ENCODE data around the gene PHF13. TPM values are rescaled to one million over a fixed set of nuclear protein-coding genes. Genes with fewer than 3 reads are reported as not detected.

Gene PHF13
- total and polyA plus RNA-seq, 4 donors: 1.4 to 8.7 (median 3.8) TPM

DNA sequence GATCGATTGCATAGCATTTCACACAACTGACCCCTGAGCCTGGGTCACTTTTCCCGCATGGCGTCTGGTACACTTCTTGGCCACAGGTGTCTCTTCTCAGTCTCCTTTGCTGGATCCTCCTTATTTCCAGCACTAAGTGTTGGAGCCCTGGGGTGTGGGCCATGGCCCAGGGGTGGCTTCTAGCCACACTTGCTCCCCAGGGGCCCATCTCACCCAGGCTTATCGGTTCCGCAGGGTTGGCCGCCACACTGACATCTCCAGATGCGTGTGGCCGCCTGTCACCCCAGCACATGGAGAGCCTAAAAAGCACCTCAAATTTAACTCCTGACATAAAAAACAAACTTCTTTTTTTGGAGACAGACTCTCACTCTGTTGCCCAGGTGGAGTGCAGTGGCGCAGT is 13.5 kb downstream of the PHF13 start:
- no peak for TF ChIP-seq RXRA (IDR thresholded peaks at IDR 0.05)
- no peak for TF ChIP-seq JUND (IDR thresholded peaks at IDR 0.05)
- no peak for TF ChIP-seq TAF1 (conservative IDR thresholded peaks at IDR 0.05)
- no peak for TF ChIP-seq YY1 (IDR thresholded peaks at IDR 0.05)
- no peak for TF ChIP-seq GABPA (IDR thresholded peaks at IDR 0.05 in 1 of 2, conservative IDR thresholded peaks at IDR 0.05 in 1 of 2)
- no peak for TF ChIP-seq EGR1 (IDR thresholded peaks at IDR 0.05; ENCODE audit: low read depth in 2 of 2)
- TF ChIP-seq, protein P1, sequence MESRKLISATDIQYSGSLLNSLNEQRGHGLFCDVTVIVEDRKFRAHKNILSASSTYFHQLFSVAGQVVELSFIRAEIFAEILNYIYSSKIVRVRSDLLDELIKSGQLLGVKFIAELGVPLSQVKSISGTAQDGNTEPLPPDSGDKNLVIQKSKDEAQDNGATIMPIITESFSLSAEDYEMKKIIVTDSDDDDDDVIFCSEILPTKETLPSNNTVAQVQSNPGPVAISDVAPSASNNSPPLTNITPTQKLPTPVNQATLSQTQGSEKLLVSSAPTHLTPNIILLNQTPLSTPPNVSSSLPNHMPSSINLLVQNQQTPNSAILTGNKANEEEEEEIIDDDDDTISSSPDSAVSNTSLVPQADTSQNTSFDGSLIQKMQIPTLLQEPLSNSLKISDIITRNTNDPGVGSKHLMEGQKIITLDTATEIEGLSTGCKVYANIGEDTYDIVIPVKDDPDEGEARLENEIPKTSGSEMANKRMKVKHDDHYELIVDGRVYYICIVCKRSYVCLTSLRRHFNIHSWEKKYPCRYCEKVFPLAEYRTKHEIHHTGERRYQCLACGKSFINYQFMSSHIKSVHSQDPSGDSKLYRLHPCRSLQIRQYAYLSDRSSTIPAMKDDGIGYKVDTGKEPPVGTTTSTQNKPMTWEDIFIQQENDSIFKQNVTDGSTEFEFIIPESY (IDR thresholded peaks at IDR 0.05): no peak
- Histone ChIP-seq H3K4me3 (ENCODE audit: low read depth in 1 of 3, low read length in 3 of 3) (no peak overlapping the region), H3K9me3 (ENCODE audit: control insufficient read depth in 4 of 4, low read length in 3 of 4) (no peaks in the 10 kb centered on the region), H3K9ac (ENCODE audit: low read depth in 1 of 2, low read length in 2 of 2) (no peak overlapping the region), H3K27me3 (ENCODE audit: control insufficient read depth in 4 of 4, insufficient read depth in 4 of 4, low read length in 3 of 4) (no peaks in the 10 kb centered on the region), H3K4me1 (ENCODE audit: control insufficient read depth in 4 of 4, insufficient read depth in 4 of 4, low read length in 3 of 4) (peaks cover 6 to 44% (median 32%) of the 10 kb centered on the region in 4 donors), H3K27ac (ENCODE audit: low read depth in 1 of 2, low read length in 2 of 2) (no peak overlapping the region), H3K36me3 (ENCODE audit: control insufficient read depth in 4 of 4, insufficient read depth in 3 of 4, low read depth in 1 of 4, low read length in 3 of 4) (peaks cover 0 to 21% (median 8%) of the 10 kb centered on the region in 4 donors)
- WGBS: 96% methylated on average over 9 of the region's 9 CpGs
- no peak for DNase-seq (ENCODE audit: low spot score)

- TF ChIP-seq TAF1 (conservative IDR thresholded peaks at IDR 0.05) (no peak), RXRA (IDR thresholded peaks at IDR 0.05) (no peak), GABPA (IDR thresholded peaks at IDR 0.05 in 1 of 2, conservative IDR thresholded peaks at IDR 0.05 in 1 of 2) (no peak), FOXA2 (IDR thresholded peaks at IDR 0.05) (no peak), HNF4G (IDR thresholded peaks at IDR 0.05) (no peak), RAD21 (IDR thresholded peaks at IDR 0.05) (no peak), FOXA1 (IDR thresholded peaks at IDR 0.05) (no peak), HNF4A (conservative IDR thresholded peaks at IDR 0.05) (no peak), EGR1 (IDR thresholded peaks at IDR 0.05; ENCODE audit: low read depth in 2 of 2) (no peak), CTCF (IDR thresholded peaks at IDR 0.05; ENCODE audit: low read depth, low read length, missing input control) (no peak), NR2F2 (IDR thresholded peaks at IDR 0.05) (no peak), YY1 (IDR thresholded peaks at IDR 0.05) (no peak), JUND (IDR thresholded peaks at IDR 0.05) (no peak), MAX (IDR thresholded peaks at IDR 0.05) (no peak), SP1 (IDR thresholded peaks at IDR 0.05) (no peak)
- TF ChIP-seq, protein P2, sequence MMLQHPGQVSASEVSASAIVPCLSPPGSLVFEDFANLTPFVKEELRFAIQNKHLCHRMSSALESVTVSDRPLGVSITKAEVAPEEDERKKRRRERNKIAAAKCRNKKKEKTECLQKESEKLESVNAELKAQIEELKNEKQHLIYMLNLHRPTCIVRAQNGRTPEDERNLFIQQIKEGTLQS (IDR thresholded peaks at IDR 0.05): no peak
- TF ChIP-seq, protein P3, sequence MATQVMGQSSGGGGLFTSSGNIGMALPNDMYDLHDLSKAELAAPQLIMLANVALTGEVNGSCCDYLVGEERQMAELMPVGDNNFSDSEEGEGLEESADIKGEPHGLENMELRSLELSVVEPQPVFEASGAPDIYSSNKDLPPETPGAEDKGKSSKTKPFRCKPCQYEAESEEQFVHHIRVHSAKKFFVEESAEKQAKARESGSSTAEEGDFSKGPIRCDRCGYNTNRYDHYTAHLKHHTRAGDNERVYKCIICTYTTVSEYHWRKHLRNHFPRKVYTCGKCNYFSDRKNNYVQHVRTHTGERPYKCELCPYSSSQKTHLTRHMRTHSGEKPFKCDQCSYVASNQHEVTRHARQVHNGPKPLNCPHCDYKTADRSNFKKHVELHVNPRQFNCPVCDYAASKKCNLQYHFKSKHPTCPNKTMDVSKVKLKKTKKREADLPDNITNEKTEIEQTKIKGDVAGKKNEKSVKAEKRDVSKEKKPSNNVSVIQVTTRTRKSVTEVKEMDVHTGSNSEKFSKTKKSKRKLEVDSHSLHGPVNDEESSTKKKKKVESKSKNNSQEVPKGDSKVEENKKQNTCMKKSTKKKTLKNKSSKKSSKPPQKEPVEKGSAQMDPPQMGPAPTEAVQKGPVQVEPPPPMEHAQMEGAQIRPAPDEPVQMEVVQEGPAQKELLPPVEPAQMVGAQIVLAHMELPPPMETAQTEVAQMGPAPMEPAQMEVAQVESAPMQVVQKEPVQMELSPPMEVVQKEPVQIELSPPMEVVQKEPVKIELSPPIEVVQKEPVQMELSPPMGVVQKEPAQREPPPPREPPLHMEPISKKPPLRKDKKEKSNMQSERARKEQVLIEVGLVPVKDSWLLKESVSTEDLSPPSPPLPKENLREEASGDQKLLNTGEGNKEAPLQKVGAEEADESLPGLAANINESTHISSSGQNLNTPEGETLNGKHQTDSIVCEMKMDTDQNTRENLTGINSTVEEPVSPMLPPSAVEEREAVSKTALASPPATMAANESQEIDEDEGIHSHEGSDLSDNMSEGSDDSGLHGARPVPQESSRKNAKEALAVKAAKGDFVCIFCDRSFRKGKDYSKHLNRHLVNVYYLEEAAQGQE (IDR thresholded peaks at IDR 0.05): no peak
- TF ChIP-seq, protein P1 (IDR thresholded peaks at IDR 0.05): no peak
- Histone ChIP-seq H3K36me3 (ENCODE audit: control insufficient read depth in 4 of 4, insufficient read depth in 3 of 4, low read depth in 1 of 4, low read length in 3 of 4) (peaks cover 0 to 30% (median 15%) of the 10 kb centered on the region in 4 donors), H3K4me1 (ENCODE audit: control insufficient read depth in 4 of 4, insufficient read depth in 4 of 4, low read length in 3 of 4) (peaks cover under 1 to 34% (median 22%) of the 10 kb centered on the region in 4 donors), H3K27ac (ENCODE audit: low read depth in 1 of 2, low read length in 2 of 2) (no peak overlapping the region), H3K9ac (ENCODE audit: low read depth in 1 of 2, low read length in 2 of 2) (no peak overlapping the region), H3K27me3 (ENCODE audit: control insufficient read depth in 4 of 4, insufficient read depth in 4 of 4, low read length in 3 of 4) (no peaks in the 10 kb centered on the region), H3K9me3 (ENCODE audit: control insufficient read depth in 4 of 4, low read length in 3 of 4) (no peaks in the 10 kb centered on the region), H3K4me3 (ENCODE audit: low read depth in 1 of 3, low read length in 3 of 3) (no peak overlapping the region)
- WGBS: 94% methylated on average over 21 of the region's 21 CpGs
- no peak for DNase-seq (ENCODE audit: low spot score)
Observed at GRCh38 chr1:6627841-6628545, 14.5 kb downstream of the PHF13 start.

All from liver (tissue), 9 donors.